HG02610 (cell line): Measurements from ENCODE around the gene TGM1.

Source experiments
- ATAC-seq: cut with Tn5 transposase; IDR thresholded peaks from one replicate; pipeline ENCODE4 v1.9.1; 2021; ENCODE audit warnings: mild to moderate bottlenecking, moderate library complexity; ENCODE audit not compliant: unreplicated experiment

TGM1 gene

GRCh38 chr14:24271134-24271833, 8.3 kb upstream of the TGM1 start, which contains the start of gene RABGGTA:
Gene RABGGTA (minus strand): TSS chr14:24271597. CDS start chr14:24271115, 482 bp downstream.
- peak; percentile 86 for ATAC-seq

- no peak for ATAC-seq
These were observed 7.7 kb upstream of the TGM1 start for GRCh38 chr14:24270537-24271133.

GRCh38 chr14:24269910-24270536, 7.0 kb upstream of the TGM1 start:
- ATAC-seq: no peak

GRCh38 chr14:24269368-24269767, 6.4 kb upstream of the TGM1 start:
- no peak for ATAC-seq

- no peak for ATAC-seq
These were observed 5.2 kb upstream of the TGM1 start for GRCh38 chr14:24268225-24268624.

GRCh38 chr14:24267516-24267915, 4.5 kb upstream of the TGM1 start:
- no peak for ATAC-seq

GRCh38 chr14:24266344-24267244, 3.6 kb upstream of the TGM1 start:
- ATAC-seq: no peak

- no peak for ATAC-seq
These were observed 1.3 kb upstream of the TGM1 start for GRCh38 chr14:24264298-24264697.

- ATAC-seq: no peak
These were observed 871 bp upstream of the TGM1 start for GRCh38 chr14:24263848-24264247.

- no peak for ATAC-seq
These were observed 1.0 kb downstream of the TGM1 start for GRCh38 chr14:24261969-24262327.

GRCh38 chr14:24261256-24261968, 1.6 kb downstream of the TGM1 start:
- no peak for ATAC-seq

- ATAC-seq: no peak
These were observed 2.2 kb downstream of the TGM1 start for GRCh38 chr14:24260780-24261157.

- no peak for ATAC-seq
These were observed 2.8 kb downstream of the TGM1 start for GRCh38 chr14:24260026-24260779.

GRCh38 chr14:24259282-24260025, 3.5 kb downstream of the TGM1 start:
- no peak for ATAC-seq

- no peak for ATAC-seq
These were observed 4.3 kb downstream of the TGM1 start for GRCh38 chr14:24258548-24259265.

GRCh38 chr14:24258119-24258518, 4.9 kb downstream of the TGM1 start:
- no peak for ATAC-seq

- ATAC-seq: no peak
These were observed 6.0 kb downstream of the TGM1 start for GRCh38 chr14:24256960-24257359.

GRCh38 chr14:24255931-24256711, 6.9 kb downstream of the TGM1 start:
- no peak for ATAC-seq
